Activated naive CD8-positive, alpha-beta T cell treated with anti-CD3 and anti-CD28 coated beads, Interleukin-2, amount 50 U/mL, for 24 hours (primary cell): ENCODE data around the gene SH3BGRL3.
"Not testable (repeated sequence)": the region's sequence is repeated elsewhere in the genome, so short reads cannot be mapped to it uniquely, and the experiment has no call there.

ENCODE experiments used
- ATAC-seq: fragments of 150-1000 bp; cut with Tn5 transposase; one replicate; pipeline ENCODE4 v1.10.0; 2021
- DNase-seq: peaks from one replicate; pipeline ENCODE4 v3.0.0; 2021
- H3K27ac Mint-ChIP-seq: one replicate; pipeline ENCODE4 v1.8.0; 2021; ENCODE audit warnings: mild to moderate bottlenecking, mixed read lengths
- H3K27me3 Mint-ChIP-seq: one replicate; pipeline ENCODE4 v1.8.0; 2021; ENCODE audit warnings: mixed read lengths
- H3K36me3 Mint-ChIP-seq: one replicate; pipeline ENCODE4 v1.8.0; 2021; ENCODE audit warnings: low read depth, mixed read lengths
- H3K4me1 Mint-ChIP-seq: one replicate; pipeline ENCODE4 v1.8.0; 2021; ENCODE audit warnings: mixed read lengths
- H3K4me3 Mint-ChIP-seq: one replicate; pipeline ENCODE4 v1.8.0; 2021; ENCODE audit warnings: mild to moderate bottlenecking, moderate library complexity, mixed read lengths
- H3K9me3 Mint-ChIP-seq: one replicate; pipeline ENCODE4 v1.8.0; 2021; ENCODE audit warnings: mixed read lengths

Gene SH3BGRL3

DNA sequence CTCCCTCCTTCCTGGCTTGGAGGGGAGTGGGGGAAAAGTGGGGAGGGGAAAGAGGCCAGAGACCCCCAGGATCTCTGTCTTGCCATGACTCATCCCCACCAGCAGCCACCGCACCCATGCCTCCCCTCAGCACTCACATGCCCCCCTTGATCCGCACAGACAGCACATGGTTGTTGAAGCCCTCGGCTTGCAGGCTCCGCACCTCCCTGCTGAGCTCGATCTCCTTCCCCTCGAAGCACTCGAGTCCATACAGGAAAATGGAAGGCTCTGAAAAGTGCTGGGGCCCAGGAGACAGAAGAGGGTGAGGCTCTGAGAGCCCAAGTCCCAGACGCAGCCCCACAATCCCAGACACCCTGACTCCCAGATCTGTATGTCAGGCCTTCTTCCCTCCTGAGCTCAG lies 48.7 kb downstream of the SH3BGRL3 start:
- H3K27me3 Mint-ChIP-seq, result no peaks in the 10 kb centered on the region
- H3K27ac Mint-ChIP-seq, result no peak overlapping the region
- DNase-seq (no peak), ATAC-seq (no peak)
- no peaks in the 10 kb centered on the region for H3K9me3 Mint-ChIP-seq
- peaks cover 2% of the 10 kb centered on the region for H3K36me3 Mint-ChIP-seq
- no peaks in the 10 kb centered on the region for H3K4me1 Mint-ChIP-seq
- no peak overlapping the region for H3K4me3 Mint-ChIP-seq

DNA sequence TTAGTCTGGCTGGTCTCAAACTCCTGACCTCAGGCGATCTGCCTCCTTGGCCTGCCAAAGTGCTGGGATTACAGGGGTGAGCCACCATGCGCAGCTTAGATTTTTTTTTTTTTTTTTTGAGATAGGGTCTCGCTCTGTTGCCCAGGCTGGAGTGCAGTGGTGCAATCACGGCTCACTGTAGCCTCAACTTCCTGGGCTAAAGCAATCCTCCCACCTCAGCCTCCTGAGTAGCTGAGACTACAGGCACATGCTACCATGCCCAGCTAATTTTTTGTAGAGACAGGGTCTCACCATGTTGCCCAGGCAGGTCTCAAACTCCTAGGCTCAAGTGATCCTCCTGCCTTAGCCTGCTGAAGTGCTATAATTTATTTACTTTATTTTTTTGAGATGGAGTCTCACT lies 49.5 kb downstream of the SH3BGRL3 start:
- not testable (repeated sequence) for H3K27ac Mint-ChIP-seq, DNase-seq, ATAC-seq, H3K27me3 Mint-ChIP-seq, H3K4me3 Mint-ChIP-seq, H3K4me1 Mint-ChIP-seq, H3K9me3 Mint-ChIP-seq, H3K36me3 Mint-ChIP-seq

DNA sequence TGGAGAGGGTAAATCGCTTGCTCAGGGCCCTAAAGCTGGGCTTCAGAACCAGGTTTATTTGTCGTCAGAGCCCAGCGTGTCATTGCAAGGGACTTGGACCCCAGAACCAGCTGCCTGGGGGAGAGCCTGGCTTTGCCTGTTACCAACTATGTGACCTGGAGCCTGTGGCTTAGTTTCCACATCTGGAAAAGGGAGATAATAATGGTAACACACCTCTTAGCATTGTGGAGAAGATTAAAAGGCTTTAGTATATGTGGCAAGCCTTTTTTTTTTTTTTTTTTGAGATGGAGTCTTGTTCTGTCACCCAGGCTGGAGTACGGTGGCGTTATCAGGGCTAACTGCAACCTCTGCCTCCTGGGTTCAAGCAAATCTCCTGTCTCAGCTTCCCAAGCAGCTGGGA lies 50.4 kb downstream of the SH3BGRL3 start:
- H3K4me1 Mint-ChIP-seq, result peaks cover 2% of the 10 kb centered on the region
- ATAC-seq (no peak), DNase-seq (no peak)
- H3K9me3 Mint-ChIP-seq, result no peaks in the 10 kb centered on the region
- H3K4me3 Mint-ChIP-seq, result no peak overlapping the region
- H3K36me3 Mint-ChIP-seq, result no peaks in the 10 kb centered on the region
- H3K27ac Mint-ChIP-seq, result no peak overlapping the region
- H3K27me3 Mint-ChIP-seq, result peaks cover 3% of the 10 kb centered on the region
